Loucy (cell line): ENCODE measurements around the gene HDLBP.

Experiments used
- EZH2phosphoT487 ChIP-seq: fragments of 200-600 bp; IDR thresholded peaks from 2 replicates; pipeline ENCODE4 v1.6.1; 2018; ENCODE audit warnings: antibody characterized with exemption, mild to moderate bottlenecking, moderate library complexity, borderline replicate concordance
- TF ChIP-seq, protein P1 (sequence below): fragments of 200-600 bp; sonication (generic); conservative IDR thresholded peaks from 2 replicates; pipeline ENCODE4 v1.5.1; 2014; ENCODE audit warnings: mild to moderate bottlenecking, antibody characterized with exemption, low read length

- TF ChIP-seq, protein P1, sequence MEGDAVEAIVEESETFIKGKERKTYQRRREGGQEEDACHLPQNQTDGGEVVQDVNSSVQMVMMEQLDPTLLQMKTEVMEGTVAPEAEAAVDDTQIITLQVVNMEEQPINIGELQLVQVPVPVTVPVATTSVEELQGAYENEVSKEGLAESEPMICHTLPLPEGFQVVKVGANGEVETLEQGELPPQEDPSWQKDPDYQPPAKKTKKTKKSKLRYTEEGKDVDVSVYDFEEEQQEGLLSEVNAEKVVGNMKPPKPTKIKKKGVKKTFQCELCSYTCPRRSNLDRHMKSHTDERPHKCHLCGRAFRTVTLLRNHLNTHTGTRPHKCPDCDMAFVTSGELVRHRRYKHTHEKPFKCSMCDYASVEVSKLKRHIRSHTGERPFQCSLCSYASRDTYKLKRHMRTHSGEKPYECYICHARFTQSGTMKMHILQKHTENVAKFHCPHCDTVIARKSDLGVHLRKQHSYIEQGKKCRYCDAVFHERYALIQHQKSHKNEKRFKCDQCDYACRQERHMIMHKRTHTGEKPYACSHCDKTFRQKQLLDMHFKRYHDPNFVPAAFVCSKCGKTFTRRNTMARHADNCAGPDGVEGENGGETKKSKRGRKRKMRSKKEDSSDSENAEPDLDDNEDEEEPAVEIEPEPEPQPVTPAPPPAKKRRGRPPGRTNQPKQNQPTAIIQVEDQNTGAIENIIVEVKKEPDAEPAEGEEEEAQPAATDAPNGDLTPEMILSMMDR, result no peak
- no peak for TF ChIP-seq EZH2phosphoT487
Measured at GRCh38 chr2:241298673-241299072, 16.8 kb downstream of the HDLBP start.
